Fibroblast of skin of left quadriceps (primary cell): ENCODE measurements around the gene ZBTB40.
A peak's percentile ranks its signal among the peaks of the same experiment; 100 is the strongest.

Source experiments
- DNase-seq, 2 experiments: peaks; one replicate each; pipeline ENCODE4 v3.0.0-alpha.2; 2013; ENCODE audit warnings: low read depth in 2 of 2

The ZBTB40 gene

GRCh38 chr1:22557341-22557950 lies 105.8 kb downstream of the ZBTB40 start:
- DNase-seq: peak; percentile 10 to 11

GRCh38 chr1:22562584-22563583 lies 111.2 kb downstream of the ZBTB40 start, which contains the start of gene EPHA8:
Gene EPHA8, plus strand, starts transcription at chr1:22563489. Its CDS starts 147 bp downstream, at chr1:22563636.
- no peak for DNase-seq

- DNase-seq: no peak
Measured at GRCh38 chr1:22563671-22564602, 112.3 kb downstream of the ZBTB40 start.

- DNase-seq: no peak
Measured at GRCh38 chr1:22566161-22566560, 114.5 kb downstream of the ZBTB40 start.

GRCh38 chr1:22567197-22567596 lies 115.5 kb downstream of the ZBTB40 start:
- DNase-seq: no peak

GRCh38 chr1:22567994-22568393 lies 116.3 kb downstream of the ZBTB40 start:
- DNase-seq: no peak

- DNase-seq: no peak
Measured at GRCh38 chr1:22569269-22569668, 117.6 kb downstream of the ZBTB40 start.

- DNase-seq: no peak
Measured at GRCh38 chr1:22570140-22570909, 118.7 kb downstream of the ZBTB40 start.

- no peak for DNase-seq
Measured at GRCh38 chr1:22572818-22573217, 121.2 kb downstream of the ZBTB40 start.

GRCh38 chr1:22573237-22573636 lies 121.6 kb downstream of the ZBTB40 start:
- DNase-seq: no peak

GRCh38 chr1:22575532-22576149 lies 124.0 kb downstream of the ZBTB40 start:
- no peak for DNase-seq

- no peak for DNase-seq
Measured at GRCh38 chr1:22576150-22576544, 124.5 kb downstream of the ZBTB40 start.

- DNase-seq: no peak
Measured at GRCh38 chr1:22576617-22577016, 125.0 kb downstream of the ZBTB40 start.

GRCh38 chr1:22578732-22579361 lies 127.2 kb downstream of the ZBTB40 start:
- DNase-seq: no peak

GRCh38 chr1:22579541-22580155 lies 128.0 kb downstream of the ZBTB40 start:
- no peak for DNase-seq
